Lower lobe of right lung (tissue), 2 donors: ENCODE measurements around the gene CDC42BPB. TPM values are rescaled to one million over a fixed set of nuclear protein-coding genes. Genes with fewer than 3 reads are reported as not detected.

Experiments
- ATAC-seq, 2 donors: fragments of 200-7000 bp; cut with Tn5 transposase; one replicate each; pipeline ENCODE4 v1.9.1; 2020 to 2022; ENCODE audit warnings: mild to moderate bottlenecking in 2 of 2, moderate library complexity in 2 of 2
- DNase-seq: peaks from one replicate; pipeline ENCODE4 v3.0.0-alpha.2; 2020
- H3K27ac ChIP-seq: fragments of 200-600 bp; one replicate; pipeline ENCODE4 v1.8.0; 2022
- H3K27me3 ChIP-seq: fragments of 200-600 bp; one replicate; pipeline ENCODE4 v1.8.0; 2022; ENCODE audit warnings: low read depth
- H3K36me3 ChIP-seq: fragments of 200-600 bp; one replicate; pipeline ENCODE4 v1.8.0; 2022; ENCODE audit warnings: mild to moderate bottlenecking
- H3K4me1 ChIP-seq: fragments of 200-600 bp; one replicate; pipeline ENCODE4 v1.8.0; 2022
- H3K4me3 ChIP-seq: fragments of 200-600 bp; one replicate; pipeline ENCODE4 v1.8.0; 2022; ENCODE audit warnings: mild to moderate bottlenecking
- H3K9me3 ChIP-seq: fragments of 200-600 bp; one replicate; pipeline ENCODE4 v1.8.0; 2022
- intact Hi-C: fragments of 100-400 bp; cut with DNase I; formaldehyde crosslinking; loops from one replicate; pipeline ENCODE4 v1.11.0; 2022
- total RNA-seq: library from RNA; stranded (reverse); fragmentation: NEBNext Ultra II Directional; extraction: Animal tissue kit (Norgen Biotek cat#: 25700); gene quantifications from one replicate; pipeline ENCODE4 v1.2.1, GENCODE V29; 2021
- TF ChIP-seq, protein P1 (sequence below): fragments of 200-600 bp; IDR thresholded peaks from one replicate; pipeline ENCODE4 v1.8.0; 2022; ENCODE audit warnings: antibody characterized with exemption, mild to moderate bottlenecking
- donor health status: DM: no; HTN: yes; CAD: no; lungs with severe emphysema.

CDC42BPB gene
- total RNA-seq, 1 donor from 2014 or later = 114 TPM

DNA sequence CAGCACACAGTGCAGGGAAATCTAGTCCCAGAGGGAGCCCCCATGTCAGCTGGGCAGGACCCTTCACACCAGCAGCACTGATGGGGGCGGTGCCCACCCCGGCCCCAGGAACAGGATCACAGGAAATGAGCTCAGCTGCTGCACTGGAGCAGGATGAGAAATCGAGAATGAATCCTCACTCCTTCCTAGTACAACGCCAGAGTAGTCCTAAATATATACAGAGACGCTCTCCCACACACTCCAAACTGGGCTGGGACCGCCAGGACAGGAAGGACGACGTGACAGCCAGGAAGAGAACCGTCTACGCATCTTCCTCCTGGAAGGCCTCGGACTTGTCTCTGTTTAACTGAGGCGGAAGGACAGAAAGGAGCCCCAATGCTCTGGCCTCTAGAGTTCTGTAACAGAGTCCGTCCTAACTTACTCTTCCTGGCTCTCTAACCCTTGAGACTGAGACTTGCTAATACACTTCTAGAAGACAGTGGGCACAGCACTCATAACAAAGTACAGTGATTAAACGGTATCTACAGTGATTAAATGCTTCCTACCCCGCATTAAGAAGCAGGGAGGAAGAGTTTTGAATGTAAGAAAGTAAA lies 33.4 kb downstream of the CDC42BPB start:
- DNase-seq (no peak), ATAC-seq (peak; percentile 37 to 47)
- Histone ChIP-seq H3K4me3 (no peak overlapping the region), H3K27ac (peak overlapping the region; percentile 59), H3K9me3 (no peaks in the 10 kb centered on the region), H3K4me1 (peaks cover 62% of the 10 kb centered on the region), H3K27me3 (no peaks in the 10 kb centered on the region), H3K36me3 (no peaks in the 10 kb centered on the region)
- intact Hi-C loops = no loop called here
- TF ChIP-seq, protein P1, sequence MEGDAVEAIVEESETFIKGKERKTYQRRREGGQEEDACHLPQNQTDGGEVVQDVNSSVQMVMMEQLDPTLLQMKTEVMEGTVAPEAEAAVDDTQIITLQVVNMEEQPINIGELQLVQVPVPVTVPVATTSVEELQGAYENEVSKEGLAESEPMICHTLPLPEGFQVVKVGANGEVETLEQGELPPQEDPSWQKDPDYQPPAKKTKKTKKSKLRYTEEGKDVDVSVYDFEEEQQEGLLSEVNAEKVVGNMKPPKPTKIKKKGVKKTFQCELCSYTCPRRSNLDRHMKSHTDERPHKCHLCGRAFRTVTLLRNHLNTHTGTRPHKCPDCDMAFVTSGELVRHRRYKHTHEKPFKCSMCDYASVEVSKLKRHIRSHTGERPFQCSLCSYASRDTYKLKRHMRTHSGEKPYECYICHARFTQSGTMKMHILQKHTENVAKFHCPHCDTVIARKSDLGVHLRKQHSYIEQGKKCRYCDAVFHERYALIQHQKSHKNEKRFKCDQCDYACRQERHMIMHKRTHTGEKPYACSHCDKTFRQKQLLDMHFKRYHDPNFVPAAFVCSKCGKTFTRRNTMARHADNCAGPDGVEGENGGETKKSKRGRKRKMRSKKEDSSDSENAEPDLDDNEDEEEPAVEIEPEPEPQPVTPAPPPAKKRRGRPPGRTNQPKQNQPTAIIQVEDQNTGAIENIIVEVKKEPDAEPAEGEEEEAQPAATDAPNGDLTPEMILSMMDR = no peak

DNA sequence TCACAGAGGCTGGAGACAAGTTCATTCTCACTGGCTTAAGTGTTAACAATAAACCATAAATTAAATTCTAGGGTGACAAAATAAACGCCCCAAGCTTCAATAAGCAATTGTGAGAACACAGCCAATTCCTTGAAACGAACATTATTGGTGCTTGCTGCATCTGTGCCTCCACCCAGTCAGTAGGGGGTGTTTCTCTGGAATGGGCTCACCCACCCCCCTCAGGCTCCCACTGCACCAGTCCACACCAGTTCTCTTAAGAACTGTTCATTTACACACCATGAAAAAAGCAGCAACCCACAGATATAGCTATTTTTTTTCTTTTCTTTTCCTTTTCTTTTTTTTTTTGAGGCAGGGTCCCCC lies 34.7 kb downstream of the CDC42BPB start:
- intact Hi-C loops = no loop called here

DNA sequence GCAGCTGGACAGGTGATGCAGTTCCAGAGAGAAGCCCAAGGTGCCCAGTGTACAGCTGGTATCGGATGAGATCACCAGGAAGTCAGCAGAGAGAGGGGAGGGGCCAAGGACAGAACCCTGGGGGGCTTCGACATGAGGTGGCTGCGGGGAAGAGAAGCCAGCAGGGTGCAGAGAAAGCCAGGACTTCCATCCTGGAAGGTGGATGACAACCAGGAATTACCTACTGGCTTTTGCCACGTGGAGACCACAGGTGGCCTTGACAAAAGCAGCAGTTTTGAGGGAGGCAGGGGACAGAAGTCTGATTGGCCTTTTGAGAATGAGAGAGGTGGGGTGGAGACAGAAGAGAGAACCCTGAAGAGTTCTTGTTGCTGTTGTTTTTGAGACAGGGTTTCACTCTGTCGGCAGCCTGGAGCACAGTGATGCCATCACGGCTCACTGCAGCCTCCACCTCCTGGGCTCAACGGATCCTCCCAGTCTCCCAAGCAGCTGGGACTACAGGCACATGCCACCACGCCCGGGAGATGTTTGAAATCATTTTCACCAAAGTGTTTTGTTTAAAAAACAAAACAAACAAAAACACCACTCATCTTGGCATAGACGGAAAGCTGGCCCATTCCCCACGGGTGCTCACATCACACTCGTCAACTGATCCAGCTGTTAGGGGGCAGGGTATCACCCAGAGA lies 35.2 kb downstream of the CDC42BPB start:
- TF ChIP-seq, protein P1 = no peak
- Histone ChIP-seq H3K27ac (no peak overlapping the region), H3K4me3 (no peak overlapping the region), H3K36me3 (no peaks in the 10 kb centered on the region), H3K27me3 (no peaks in the 10 kb centered on the region), H3K9me3 (no peaks in the 10 kb centered on the region), H3K4me1 (peaks cover 61% of the 10 kb centered on the region)
- intact Hi-C loops = no loop called here
- ATAC-seq (peak in 1 of 2 donors; percentile 18), DNase-seq (no peak)

More for the DNA sequence above, 34.7 kb downstream of the CDC42BPB start:
- Histone ChIP-seq H3K4me3 (no peak overlapping the region), H3K9me3 (no peaks in the 10 kb centered on the region), H3K27me3 (no peaks in the 10 kb centered on the region), H3K36me3 (no peaks in the 10 kb centered on the region), H3K4me1 (peaks cover 62% of the 10 kb centered on the region), H3K27ac (no peak overlapping the region)
- ATAC-seq = no peak
- no peak for DNase-seq
- TF ChIP-seq, protein P1 = no peak

DNA sequence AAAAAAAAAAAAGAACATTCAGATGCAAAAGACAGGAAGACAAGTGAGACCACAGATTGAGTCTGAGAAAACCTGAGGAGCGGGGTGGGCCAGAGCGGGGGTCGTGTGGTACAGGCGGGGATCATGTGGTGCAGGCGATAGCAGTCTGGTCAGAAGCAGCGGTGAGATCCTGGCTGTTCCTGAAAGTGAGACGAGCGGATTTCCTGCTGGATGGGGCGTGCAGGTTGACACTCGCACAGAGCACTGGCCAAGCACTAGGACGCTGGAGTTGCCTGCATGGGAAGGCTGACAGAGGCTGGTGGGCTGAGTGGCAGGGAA lies 35.7 kb downstream of the CDC42BPB start:
- Histone ChIP-seq H3K4me3 (no peak overlapping the region), H3K36me3 (no peaks in the 10 kb centered on the region), H3K4me1 (peaks cover 61% of the 10 kb centered on the region), H3K27ac (no peak overlapping the region), H3K9me3 (no peaks in the 10 kb centered on the region), H3K27me3 (no peaks in the 10 kb centered on the region)
- intact Hi-C loops = no loop called here
- DNase-seq (no peak), ATAC-seq (no peak)
- TF ChIP-seq, protein P1 = no peak

DNA sequence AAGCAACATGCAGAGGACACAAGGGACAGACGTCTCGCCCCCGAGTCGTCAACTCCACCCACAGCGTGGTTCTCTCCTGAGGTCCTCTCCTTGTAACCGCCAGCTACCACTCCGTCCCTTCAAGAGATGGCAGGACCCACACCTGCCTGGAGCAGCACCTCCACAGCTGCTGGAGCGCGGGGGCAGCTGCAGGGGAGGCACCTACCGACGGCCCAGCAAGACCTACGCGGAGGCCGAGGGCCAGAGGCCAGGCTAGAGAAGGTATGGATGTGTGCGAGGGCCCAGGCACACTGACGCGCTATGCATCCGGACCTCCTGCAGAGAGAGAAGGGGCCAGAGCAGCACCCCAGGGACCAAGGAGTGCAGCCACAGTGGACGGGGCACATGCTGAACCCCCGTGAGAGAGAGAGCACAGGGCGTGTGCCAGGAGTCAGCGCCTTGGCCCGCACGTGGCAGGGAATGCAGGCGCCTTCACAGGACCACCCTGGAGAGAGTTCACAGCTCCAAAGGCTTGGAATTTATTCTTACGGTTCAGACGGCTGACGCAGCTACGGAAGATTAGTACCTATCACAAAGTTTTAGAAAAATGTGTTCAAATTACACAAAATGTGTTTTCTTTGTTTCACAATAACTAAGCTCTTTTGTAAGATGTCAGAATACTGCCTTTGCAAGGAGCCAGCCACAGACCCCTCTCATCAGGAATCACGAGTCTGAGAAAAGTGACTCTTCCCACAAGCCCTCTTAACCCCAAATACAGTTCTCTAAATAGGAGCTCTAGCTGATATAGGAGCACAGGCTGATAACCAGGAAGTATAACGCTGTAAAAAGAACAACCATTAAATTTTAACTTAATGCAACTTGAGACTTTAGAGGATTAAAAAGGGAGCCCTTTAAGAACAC lies 36.8 kb downstream of the CDC42BPB start:
- peaks cover 68% of the 10 kb centered on the region for H3K4me1 ChIP-seq
- ATAC-seq = peak in 1 of 2 donors; percentile 2
- no peaks in the 10 kb centered on the region for H3K36me3 ChIP-seq
- H3K27me3 ChIP-seq = no peaks in the 10 kb centered on the region
- H3K27ac ChIP-seq = no peak overlapping the region
- H3K4me3 ChIP-seq = no peak overlapping the region
- intact Hi-C loops = no loop called here
- DNase-seq = no peak
- TF ChIP-seq, protein P1 = no peak
- H3K9me3 ChIP-seq = no peaks in the 10 kb centered on the region
